ENCODE data around the gene EXOC6B. TPM values are rescaled to one million over a fixed set of nuclear protein-coding genes. Genes with fewer than 3 reads are reported as not detected.

EXOC6B gene
- total and polyA plus RNA-seq, 10 of the 15 experiments (the other 5 are each of a cell fraction or from before 2014, with no cell fraction given) = 0.23 to 2.2 (median 1.2) TPM

GRCh38 chr2:72539071-72539552 lies 286.7 kb downstream of the EXOC6B start:
- no peaks in the 10 kb centered on the region for H3K27me3 ChIP-seq (replicated peaks in 1 of 2; ENCODE audit: control insufficient read depth in 2 of 2, insufficient read depth in 2 of 2, low read length in 1 of 2)
- no peaks in the 10 kb centered on the region for H4K20me1 ChIP-seq (ENCODE audit: control insufficient read depth, insufficient read depth)
- DNase-seq (ENCODE audit: low read depth, low spot score) = no peak
- BruUV-seq (replicated peaks) = no TSS peak
- TF ChIP-seq ZBTB4 (CRISPR knock-in tag; IDR thresholded peaks at IDR 0.05) = no peak
- H3K4me2 ChIP-seq (ENCODE audit: control insufficient read depth, insufficient read depth) = no peak overlapping the region
- no peaks in the 10 kb centered on the region for H3K4me1 ChIP-seq (ENCODE audit: control insufficient read depth, insufficient read depth, low read length)
- RAD21 ChIA-PET (ENCODE audit: unreplicated experiment) = no interaction called here
- CTCF ChIA-PET = no interaction called here
- no peaks in the 10 kb centered on the region for H3K36me3 ChIP-seq (ENCODE audit: control insufficient read depth in 2 of 2, insufficient read depth in 2 of 2, low read length in 1 of 2)
- 8% methylated on average over 2 of the region's 2 CpGs for WGBS (ENCODE audit: insufficient coverage, insufficient replicate concordance, low lambda C conversion rate, missing lambda C conversion rate)
- intact Hi-C loops (cut with micrococcal nuclease; ENCODE audit: unreplicated experiment) (no loop called here), in situ Hi-C loops (cut with MboI) (no loop called here)
- no peak for ATAC-seq
- no peaks in the 10 kb centered on the region for H3K79me2 ChIP-seq (ENCODE audit: control insufficient read depth, insufficient read depth, low read length)
- no peak overlapping the region for H3K4me3 ChIP-seq
- SMC1A ChIA-PET (ENCODE audit: uncharacterized antibody, unreplicated experiment) = no interaction called here
- no peak for FAIRE-seq
- H3K9ac ChIP-seq (ENCODE audit: control insufficient read depth, insufficient read depth, low read length) = no peak overlapping the region
- H2AFZ ChIP-seq (ENCODE audit: control insufficient read depth, low read depth, low read length) = no peak overlapping the region
- POLR2A ChIA-PET = no interaction called here
- H3K27ac ChIP-seq (ENCODE audit: control insufficient read depth, insufficient read depth) = no peak overlapping the region
- no peaks in the 10 kb centered on the region for H3K9me3 ChIP-seq (replicated peaks; ENCODE audit: control insufficient read depth, insufficient read depth, low read length)

DNA sequence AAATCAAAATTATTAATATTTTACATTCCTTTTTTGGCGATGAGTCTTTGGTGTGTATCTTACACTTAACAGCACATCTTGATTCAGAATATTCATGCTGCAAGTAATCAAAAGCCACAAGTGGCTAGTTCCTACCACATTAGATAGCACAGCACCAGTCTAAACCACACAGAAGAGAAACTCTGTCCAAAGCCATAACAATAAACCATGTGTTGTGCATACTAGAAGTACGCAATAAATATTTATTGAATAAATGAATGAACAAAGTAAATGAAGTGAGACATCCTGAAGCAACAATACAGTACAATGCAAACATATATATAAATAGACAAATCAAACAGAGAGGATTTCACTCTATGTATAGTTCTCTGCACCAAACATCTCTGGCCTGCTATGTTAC lies 287.3 kb downstream of the EXOC6B start:
- Histone ChIP-seq H3K9me3 (replicated peaks; ENCODE audit: control insufficient read depth, insufficient read depth, low read length) (no peaks in the 10 kb centered on the region), H3K36me3 (ENCODE audit: control insufficient read depth in 2 of 2, insufficient read depth in 2 of 2, low read length in 1 of 2) (no peaks in the 10 kb centered on the region), H3K4me1 (ENCODE audit: control insufficient read depth, insufficient read depth, low read length) (no peaks in the 10 kb centered on the region), H3K4me3 (no peak overlapping the region), H3K9ac (ENCODE audit: control insufficient read depth, insufficient read depth, low read length) (no peak overlapping the region), H4K20me1 (ENCODE audit: control insufficient read depth, insufficient read depth) (no peaks in the 10 kb centered on the region), H3K27ac (ENCODE audit: control insufficient read depth, insufficient read depth) (no peak overlapping the region), H3K79me2 (ENCODE audit: control insufficient read depth, insufficient read depth, low read length) (no peaks in the 10 kb centered on the region), H2AFZ (ENCODE audit: control insufficient read depth, low read depth, low read length) (no peak overlapping the region), H3K27me3 (replicated peaks in 1 of 2; ENCODE audit: control insufficient read depth in 2 of 2, insufficient read depth in 2 of 2, low read length in 1 of 2) (no peaks in the 10 kb centered on the region), H3K4me2 (ENCODE audit: control insufficient read depth, insufficient read depth) (no peak overlapping the region)
- SMC1A ChIA-PET (ENCODE audit: uncharacterized antibody, unreplicated experiment) = no interaction called here
- in situ Hi-C loops (cut with MboI) = no loop called here
- 73% methylated on average over 2 of the region's 2 CpGs for WGBS (ENCODE audit: insufficient coverage, insufficient replicate concordance, low lambda C conversion rate, missing lambda C conversion rate)
- RAD21 ChIA-PET (ENCODE audit: unreplicated experiment) = no interaction called here
- intact Hi-C loops (cut with micrococcal nuclease; ENCODE audit: unreplicated experiment) = no loop called here
- no TSS peak for BruUV-seq (replicated peaks)
- ATAC-seq = no peak
- no peak for DNase-seq (ENCODE audit: low read depth, low spot score)
- CTCF ChIA-PET = no interaction called here
- no peak for FAIRE-seq
- POLR2A ChIA-PET = no interaction called here
- TF ChIP-seq HDAC6 (IDR thresholded peaks at IDR 0.05; ENCODE audit: unreplicated experiment) (no peak), SKIL (IDR thresholded peaks at IDR 0.05; ENCODE audit: low read depth, poor library complexity, severe bottlenecking) (no peak), SMAD1 (IDR thresholded peaks at IDR 0.05; ENCODE audit: low read depth, partially characterized antibody) (no peak)
- TF ChIP-seq, protein P1, sequence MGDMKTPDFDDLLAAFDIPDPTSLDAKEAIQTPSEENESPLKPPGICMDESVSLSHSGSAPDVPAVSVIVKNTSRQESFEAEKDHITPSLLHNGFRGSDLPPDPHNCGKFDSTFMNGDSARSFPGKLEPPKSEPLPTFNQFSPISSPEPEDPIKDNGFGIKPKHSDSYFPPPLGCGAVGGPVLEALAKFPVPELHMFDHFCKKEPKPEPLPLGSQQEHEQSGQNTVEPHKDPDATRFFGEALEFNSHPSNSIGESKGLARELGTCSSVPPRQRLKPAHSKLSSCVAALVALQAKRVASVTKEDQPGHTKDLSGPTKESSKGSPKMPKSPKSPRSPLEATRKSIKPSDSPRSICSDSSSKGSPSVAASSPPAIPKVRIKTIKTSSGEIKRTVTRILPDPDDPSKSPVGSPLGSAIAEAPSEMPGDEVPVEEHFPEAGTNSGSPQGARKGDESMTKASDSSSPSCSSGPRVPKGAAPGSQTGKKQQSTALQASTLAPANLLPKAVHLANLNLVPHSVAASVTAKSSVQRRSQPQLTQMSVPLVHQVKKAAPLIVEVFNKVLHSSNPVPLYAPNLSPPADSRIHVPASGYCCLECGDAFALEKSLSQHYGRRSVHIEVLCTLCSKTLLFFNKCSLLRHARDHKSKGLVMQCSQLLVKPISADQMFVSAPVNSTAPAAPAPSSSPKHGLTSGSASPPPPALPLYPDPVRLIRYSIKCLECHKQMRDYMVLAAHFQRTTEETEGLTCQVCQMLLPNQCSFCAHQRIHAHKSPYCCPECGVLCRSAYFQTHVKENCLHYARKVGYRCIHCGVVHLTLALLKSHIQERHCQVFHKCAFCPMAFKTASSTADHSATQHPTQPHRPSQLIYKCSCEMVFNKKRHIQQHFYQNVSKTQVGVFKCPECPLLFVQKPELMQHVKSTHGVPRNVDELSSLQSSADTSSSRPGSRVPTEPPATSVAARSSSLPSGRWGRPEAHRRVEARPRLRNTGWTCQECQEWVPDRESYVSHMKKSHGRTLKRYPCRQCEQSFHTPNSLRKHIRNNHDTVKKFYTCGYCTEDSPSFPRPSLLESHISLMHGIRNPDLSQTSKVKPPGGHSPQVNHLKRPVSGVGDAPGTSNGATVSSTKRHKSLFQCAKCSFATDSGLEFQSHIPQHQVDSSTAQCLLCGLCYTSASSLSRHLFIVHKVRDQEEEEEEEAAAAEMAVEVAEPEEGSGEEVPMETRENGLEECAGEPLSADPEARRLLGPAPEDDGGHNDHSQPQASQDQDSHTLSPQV (IDR thresholded peaks at IDR 0.05) = no peak
- TF ChIP-seq, protein P2, sequence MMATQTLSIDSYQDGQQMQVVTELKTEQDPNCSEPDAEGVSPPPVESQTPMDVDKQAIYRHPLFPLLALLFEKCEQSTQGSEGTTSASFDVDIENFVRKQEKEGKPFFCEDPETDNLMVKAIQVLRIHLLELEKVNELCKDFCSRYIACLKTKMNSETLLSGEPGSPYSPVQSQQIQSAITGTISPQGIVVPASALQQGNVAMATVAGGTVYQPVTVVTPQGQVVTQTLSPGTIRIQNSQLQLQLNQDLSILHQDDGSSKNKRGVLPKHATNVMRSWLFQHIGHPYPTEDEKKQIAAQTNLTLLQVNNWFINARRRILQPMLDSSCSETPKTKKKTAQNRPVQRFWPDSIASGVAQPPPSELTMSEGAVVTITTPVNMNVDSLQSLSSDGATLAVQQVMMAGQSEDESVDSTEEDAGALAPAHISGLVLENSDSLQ (IDR thresholded peaks at IDR 0.05) = no peak

Data from GM12878 (cell line).